Peyer's patch (tissue), 4 donors: ENCODE measurements around the gene PCYOX1L.

ENCODE experiments used
- POLR2A ChIP-seq, 2 donors: fragments of 450-650 bp; IDR thresholded peaks; one replicate each; pipeline ENCODE4 v1.5.1; 2017; ENCODE audit warnings: antibody characterized with exemption in 2 of 2, mild to moderate bottlenecking in 2 of 2, moderate library complexity in 2 of 2
- TF ChIP-seq, protein P1 (sequence below), 6 experiments: fragments of 450-650 bp in 4 of 6; fragments of 200-600 bp in 2 of 6; sonication (generic) in 1 of 6; IDR thresholded peaks; one replicate each; pipeline ENCODE4 v1.5.1; 2017 to 2019; ENCODE audit warnings: antibody characterized with exemption in 6 of 6, mild to moderate bottlenecking in 3 of 6, moderate library complexity in 1 of 6

- TF ChIP-seq, protein P1, sequence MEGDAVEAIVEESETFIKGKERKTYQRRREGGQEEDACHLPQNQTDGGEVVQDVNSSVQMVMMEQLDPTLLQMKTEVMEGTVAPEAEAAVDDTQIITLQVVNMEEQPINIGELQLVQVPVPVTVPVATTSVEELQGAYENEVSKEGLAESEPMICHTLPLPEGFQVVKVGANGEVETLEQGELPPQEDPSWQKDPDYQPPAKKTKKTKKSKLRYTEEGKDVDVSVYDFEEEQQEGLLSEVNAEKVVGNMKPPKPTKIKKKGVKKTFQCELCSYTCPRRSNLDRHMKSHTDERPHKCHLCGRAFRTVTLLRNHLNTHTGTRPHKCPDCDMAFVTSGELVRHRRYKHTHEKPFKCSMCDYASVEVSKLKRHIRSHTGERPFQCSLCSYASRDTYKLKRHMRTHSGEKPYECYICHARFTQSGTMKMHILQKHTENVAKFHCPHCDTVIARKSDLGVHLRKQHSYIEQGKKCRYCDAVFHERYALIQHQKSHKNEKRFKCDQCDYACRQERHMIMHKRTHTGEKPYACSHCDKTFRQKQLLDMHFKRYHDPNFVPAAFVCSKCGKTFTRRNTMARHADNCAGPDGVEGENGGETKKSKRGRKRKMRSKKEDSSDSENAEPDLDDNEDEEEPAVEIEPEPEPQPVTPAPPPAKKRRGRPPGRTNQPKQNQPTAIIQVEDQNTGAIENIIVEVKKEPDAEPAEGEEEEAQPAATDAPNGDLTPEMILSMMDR (IDR thresholded peaks at IDR 0.05): no peak
- no peak for TF ChIP-seq POLR2A (IDR thresholded peaks at IDR 0.05)
Measured at GRCh38 chr5:149381261-149381985, 23.6 kb downstream of the PCYOX1L start.
